Measurements from ENCODE around the gene KRTAP4-8.
"Not testable (repeated sequence)": the region's sequence is repeated elsewhere in the genome, so short reads cannot be mapped to it uniquely, and the experiment has no call there.

The KRTAP4-8 gene

DNA sequence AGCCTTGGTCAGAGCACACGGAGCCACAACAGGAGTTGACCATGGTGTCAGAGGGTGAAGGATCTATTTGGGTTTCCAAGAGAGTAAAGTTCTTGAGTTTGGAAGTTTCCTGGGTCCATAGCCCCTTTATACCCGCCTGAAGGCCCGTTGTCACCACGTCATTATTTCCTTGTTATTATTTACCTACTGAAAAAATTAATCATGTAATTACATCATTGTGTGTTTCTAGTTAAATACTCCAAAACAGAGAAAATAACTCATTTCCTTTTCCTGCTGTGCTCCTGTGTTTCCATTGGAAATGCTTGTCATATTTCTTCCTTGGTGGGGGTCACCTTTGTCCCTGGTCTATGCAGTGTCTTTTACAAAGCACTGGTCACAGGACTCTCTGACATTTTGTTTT lies at the start of gene KRTAP4-8:
Gene KRTAP4-8, minus strand, starts transcription at position 101 of the 400 bp plus-strand sequence. Its CDS starts 58 bp downstream, at position 43.
- no peak for DNase-seq

- DNase-seq: no peak
Measured at GRCh38 chr17:41145261-41145660, 47.3 kb upstream of the KRTAP4-8 start.

DNA sequence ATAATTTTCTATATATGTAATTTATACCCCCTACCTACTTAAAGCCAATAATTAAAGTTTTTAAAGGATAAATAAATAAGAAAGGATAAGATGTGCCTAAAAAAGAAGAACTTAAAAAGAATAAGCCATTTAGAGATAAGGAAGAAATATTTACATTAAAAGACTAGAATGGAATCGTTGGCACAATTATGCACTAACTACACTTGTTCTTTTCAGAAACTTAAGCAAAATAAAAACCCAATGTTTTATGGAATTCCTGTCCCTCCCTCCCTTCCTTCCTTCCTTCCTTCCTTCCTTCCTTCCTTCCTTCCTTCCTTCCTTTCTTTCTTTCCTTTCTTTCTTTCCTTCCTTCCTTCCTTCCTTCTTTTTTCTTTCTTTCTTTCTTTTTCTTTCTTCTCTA lies 46.9 kb upstream of the KRTAP4-8 start:
- DNase-seq: no peak

- DNase-seq: no peak
Measured at GRCh38 chr17:41141361-41141760, 43.4 kb upstream of the KRTAP4-8 start.

DNA sequence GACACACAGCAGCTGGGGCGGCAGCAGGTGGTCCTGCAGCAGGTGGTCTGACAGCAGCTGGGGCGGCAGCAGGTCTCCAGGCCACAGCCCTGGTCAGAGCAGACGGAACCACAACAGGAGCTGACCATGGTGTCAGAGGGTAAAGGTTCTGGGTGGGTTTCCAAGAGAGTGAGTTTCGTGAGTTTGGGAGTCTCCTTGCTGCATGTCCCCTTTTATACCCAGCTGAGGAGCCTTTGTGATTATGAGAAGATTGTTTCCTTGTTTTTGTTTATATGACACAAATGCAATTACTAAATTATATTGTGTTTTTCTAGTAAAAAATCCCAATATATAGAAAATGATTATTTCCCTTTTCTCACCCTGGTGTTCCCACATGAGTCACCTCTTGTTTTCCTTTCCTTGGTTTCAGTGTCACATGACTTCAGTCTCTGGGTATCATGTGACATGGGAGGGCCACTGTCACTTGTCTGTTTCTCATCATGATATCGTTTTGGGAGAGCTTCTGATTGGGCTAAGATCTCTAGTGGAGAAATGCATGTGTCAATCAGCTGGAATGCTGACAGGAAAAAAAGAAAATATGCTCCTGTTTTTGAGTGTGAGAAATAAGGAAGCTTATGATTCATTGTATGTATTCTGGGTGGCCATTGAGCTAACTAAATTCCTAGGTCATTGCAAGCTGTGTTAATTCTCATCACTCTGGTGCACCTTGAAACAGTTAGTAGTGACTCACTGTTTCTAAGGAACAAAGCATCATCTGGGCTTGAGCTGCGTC lies 42.6 kb upstream of the KRTAP4-8 start, which contains the start of gene KRTAP4-6:
Gene KRTAP4-6, minus strand, starts transcription at position 185 of the 772 bp plus-strand sequence. Its CDS starts 57 bp downstream, at position 128.
- no peak for DNase-seq

DNA sequence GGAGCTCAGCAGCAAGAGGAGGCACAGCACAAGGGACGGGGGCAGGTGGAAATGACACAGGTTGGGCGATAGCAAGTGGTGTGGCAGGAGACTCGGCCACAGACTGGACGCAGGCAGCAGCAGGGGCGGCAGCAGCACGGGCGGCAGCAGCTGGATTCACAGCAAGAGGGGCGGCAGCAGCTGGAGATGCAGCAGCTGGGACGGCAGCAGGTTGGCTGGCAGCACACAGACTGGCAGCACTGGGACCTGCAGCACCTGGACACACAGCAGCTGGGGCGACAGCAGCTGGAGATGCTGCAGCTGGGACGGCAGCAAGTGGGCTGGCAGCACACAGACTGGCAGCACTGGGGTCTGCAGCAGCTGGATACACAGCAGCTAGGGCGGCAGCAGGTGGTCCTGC lies 41.9 kb upstream of the KRTAP4-8 start:
- DNase-seq: not testable (repeated sequence)

- no peak for DNase-seq
Measured at GRCh38 chr17:41133880-41134735, 36.2 kb upstream of the KRTAP4-8 start.

GRCh38 chr17:41131979-41132378 lies 34.0 kb upstream of the KRTAP4-8 start:
- DNase-seq: no peak

- no peak for DNase-seq
Measured at GRCh38 chr17:41127371-41127770, 29.4 kb upstream of the KRTAP4-8 start.

- DNase-seq: no peak
Measured at GRCh38 chr17:41126412-41126811, 28.5 kb upstream of the KRTAP4-8 start.

DNA sequence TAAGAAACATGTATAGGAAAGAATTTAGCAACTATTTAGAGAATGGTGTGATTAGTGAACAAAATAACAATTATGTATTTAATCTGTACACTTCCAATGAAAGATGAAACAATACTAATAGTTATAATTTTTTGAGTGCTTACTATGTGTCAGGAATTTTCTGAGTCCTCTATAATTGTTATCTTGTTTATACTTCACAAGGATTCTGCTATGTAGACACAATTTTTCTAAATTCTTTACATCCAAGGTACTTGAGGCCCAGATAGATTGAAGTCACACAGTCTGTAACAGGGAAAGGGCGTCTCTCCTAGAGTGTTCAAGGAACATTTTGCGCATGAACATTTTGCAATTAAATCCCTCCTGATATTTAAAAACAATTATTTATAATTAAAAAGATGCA lies 27.1 kb upstream of the KRTAP4-8 start:
- DNase-seq: no peak

DNA sequence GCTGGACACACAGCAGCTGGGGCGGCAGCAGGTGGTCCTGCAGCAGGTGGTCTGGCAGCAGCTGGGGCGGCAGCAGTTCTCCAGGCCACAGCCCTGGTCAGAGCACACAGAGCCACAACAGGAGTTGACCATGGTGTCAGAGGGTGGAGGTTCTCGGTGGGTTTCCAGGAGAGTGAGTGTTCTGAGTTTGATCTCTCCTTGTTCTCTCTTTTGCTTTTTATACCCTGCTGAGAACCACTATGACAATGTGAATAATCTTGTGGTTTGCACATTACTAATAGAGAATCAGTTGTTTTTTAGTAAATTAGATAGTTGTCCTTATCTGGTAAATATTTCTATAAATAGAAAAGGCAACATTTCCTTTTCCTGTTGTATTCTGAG lies 26.0 kb upstream of the KRTAP4-8 start, which contains the start of gene KRTAP4-12:
Gene KRTAP4-12, minus strand, starts transcription at position 192 of the 381 bp plus-strand sequence. Its CDS starts 60 bp downstream, at position 132.
- not testable (repeated sequence) for DNase-seq

DNA sequence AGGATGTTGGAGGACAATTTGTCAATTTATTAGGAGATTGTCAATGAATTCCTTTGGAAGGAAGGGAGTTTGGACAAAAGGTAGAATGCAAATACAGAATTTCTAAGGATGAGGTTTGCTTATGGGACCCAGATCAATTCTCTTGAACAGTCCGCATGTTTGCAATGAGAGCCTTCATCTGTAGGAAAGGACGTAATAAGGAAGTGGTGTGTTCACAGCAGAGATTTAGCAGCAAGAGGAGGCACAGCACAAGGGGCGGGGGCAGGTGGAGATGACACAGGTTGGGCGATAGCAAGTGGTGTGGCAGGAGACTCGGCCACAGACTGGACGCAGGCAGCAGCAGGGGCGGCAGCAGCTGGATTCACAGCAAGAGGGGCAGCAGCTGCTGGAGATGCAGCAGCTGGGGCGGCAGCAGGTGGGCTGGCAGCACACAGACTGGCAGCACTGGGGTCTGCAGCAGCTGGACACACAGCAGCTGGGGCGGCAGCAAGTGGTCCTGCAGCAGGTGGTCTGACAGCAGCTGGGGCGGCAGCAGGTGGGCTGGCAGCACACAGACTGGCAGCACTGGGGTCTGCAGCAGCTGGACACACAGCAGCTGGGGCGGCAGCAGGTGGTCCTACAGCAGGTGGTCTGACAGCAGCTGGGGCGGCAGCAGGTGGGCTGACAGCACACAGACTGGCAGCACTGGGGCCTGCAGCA lies 25.5 kb upstream of the KRTAP4-8 start:
- DNase-seq: not testable (repeated sequence)

DNA sequence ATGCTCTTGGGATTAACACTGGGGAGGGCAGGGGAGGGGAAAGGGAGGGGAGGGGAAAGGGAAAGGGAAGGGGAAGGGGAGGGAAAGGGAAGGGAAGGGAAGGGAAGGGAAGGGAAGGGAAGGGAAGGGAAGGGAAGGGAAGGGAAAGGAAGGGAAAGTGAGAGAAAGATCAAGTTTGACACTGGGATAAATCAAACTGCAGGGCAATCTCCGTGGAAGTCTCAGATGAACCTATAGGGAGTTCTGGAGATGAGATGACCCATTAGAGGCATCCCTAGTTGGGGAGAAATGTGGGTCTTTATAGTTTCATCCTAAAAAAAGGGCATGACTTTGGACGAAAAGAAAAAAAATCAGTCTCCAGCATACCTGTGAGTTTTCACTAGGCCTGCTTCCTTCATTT lies 23.8 kb upstream of the KRTAP4-8 start:
- no peak for DNase-seq

DNA sequence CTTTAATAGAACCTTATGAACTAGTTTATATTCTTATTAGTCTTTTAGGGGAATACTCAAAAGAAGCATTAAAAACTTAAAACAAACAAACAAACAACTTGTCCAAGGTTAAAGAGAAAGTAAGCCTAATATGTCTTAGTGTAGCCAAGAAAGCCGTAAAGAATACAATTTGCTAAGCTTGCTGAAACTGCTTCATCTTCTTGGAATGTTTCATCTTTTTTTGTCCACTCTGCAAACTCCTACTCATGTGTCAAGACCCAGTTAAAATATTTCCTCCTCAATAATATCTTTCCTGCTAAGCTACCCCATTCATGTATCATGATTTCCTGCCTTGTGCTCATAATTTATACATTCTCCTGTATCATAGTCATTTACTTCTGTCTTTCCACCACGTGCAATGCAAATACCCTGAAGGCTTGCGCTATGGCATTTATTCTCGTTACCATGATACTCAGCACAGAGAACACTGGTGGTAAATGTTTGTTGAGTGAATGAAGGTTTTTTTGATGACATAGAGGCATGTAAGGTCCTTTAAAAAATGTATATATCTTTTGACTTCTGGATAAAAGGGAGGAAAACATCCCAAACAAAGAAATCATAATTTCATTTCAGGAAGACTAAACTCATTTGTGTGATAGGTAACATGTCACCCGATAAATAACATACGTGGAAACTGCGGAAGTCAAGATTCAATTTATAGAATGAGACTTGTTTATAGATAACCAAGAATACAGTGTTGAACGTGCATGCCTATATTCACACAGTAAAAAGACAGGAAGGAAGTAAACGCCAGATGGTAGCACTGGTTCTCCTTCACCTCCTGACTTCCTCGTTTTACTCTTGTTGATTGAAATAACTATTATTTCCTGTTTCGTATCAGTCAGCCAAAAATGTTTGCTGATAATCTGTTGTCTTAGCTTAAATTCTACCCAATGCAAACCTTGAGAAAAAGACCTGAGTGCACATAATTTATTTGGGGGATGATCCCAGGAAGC lies 22.1 kb upstream of the KRTAP4-8 start:
- not testable (repeated sequence) for DNase-seq

DNA sequence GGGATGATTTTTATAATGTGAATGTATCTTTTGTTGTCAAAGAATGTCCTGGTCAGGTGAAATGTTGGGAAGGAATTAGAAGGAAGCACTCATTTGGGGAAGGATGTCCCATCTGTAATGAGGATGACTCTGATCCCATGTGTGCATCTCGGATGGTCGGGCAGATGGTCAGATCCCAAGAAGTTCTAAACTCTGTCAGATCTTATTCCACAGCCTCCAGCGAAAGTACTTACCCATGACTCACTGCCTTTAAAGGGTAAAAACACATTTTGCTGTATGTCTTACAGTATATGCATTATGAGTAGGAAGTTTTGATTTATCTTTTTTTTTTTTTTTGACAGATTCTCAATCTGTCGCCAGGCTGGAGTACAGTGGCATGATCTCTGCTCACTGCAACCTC lies 20.8 kb upstream of the KRTAP4-8 start:
- DNase-seq: no peak

- DNase-seq: not testable (repeated sequence)
Measured at GRCh38 chr17:41117846-41118386, 20.0 kb upstream of the KRTAP4-8 start, which contains the start of gene KRTAP4-11. Gene KRTAP4-11 (minus strand): TSS chr17:41118373. CDS start chr17:41118315, 58 bp downstream.

DNA sequence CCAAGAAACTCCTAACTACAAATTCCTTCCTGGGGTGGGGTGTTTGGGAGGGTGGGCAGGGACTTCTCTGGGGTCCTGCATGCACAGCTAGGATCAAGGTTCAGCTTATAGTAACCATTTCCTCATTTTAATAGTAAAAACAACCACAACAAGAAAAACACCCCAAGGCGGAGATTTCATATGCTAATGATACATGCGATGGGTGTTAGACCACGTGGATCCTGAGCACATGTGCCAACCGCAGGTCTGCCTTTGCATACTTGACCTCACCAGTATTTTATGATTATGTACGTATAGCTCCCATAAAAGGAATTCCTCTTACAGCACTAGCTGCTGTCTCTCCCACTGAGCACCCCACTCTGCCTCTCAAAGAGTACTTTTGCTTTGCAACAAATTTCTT lies 18.4 kb upstream of the KRTAP4-8 start:
- no peak for DNase-seq

- DNase-seq: no peak
Measured at GRCh38 chr17:41111151-41111885, 13.4 kb upstream of the KRTAP4-8 start.

GRCh38 chr17:41108728-41109386 lies 10.9 kb upstream of the KRTAP4-8 start:
- DNase-seq: not testable (repeated sequence)

All from retina (tissue), 1 donor.